ENCODE measurements around the gene MACF1. TPM values are rescaled to one million over a fixed set of nuclear protein-coding genes. Genes with fewer than 3 reads are reported as not detected.
"Not testable (repeated sequence)": the region's sequence is repeated elsewhere in the genome, so short reads cannot be mapped to it uniquely, and the experiment has no call there.

The MACF1 gene
- total and polyA plus RNA-seq, 7 donors, result 38.9 to 162 (median 71.4) TPM

- Histone ChIP-seq H3K4me3 (no peak overlapping the region), H3K4me1 (no peaks in the 10 kb centered on the region), H3K36me3 (ENCODE audit: insufficient read depth in 1 of 2, low read depth in 1 of 2) (peaks cover 29 to 100% of the 10 kb centered on the region in 2 donors), H3K27me3 (ENCODE audit: insufficient read depth in 3 of 3, low read length in 2 of 3) (no peaks in the 10 kb centered on the region), H3K9me3 (no peaks in the 10 kb centered on the region), H3K27ac (no peak overlapping the region)
- no peak for TF ChIP-seq CTCF (IDR thresholded peaks at IDR 0.05)
- DNase-seq (no peak), ATAC-seq (no peak)
- WGBS, 3 donors, result 92 to 93% (median 93%) methylated on average over 2 of the region's 2 CpGs
- intact Hi-C loops (cut with DNase I), result no loop called here
Measured at GRCh38 chr1:39445573-39445972, 241.1 kb downstream of the MACF1 start.

- Histone ChIP-seq H3K27ac (no peak overlapping the region), H3K36me3 (ENCODE audit: insufficient read depth in 1 of 2, low read depth in 1 of 2) (peaks cover 20 to 100% of the 10 kb centered on the region in 2 donors), H3K4me3 (no peak overlapping the region), H3K4me1 (no peaks in the 10 kb centered on the region), H3K27me3 (ENCODE audit: insufficient read depth in 3 of 3, low read length in 2 of 3) (no peaks in the 10 kb centered on the region), H3K9me3 (no peaks in the 10 kb centered on the region)
- 85 to 87% (median 86%) methylated on average over 5 of the region's 5 CpGs for WGBS, 3 donors
- ATAC-seq, result no peak
- TF ChIP-seq CTCF (IDR thresholded peaks at IDR 0.05), result no peak
- intact Hi-C loops (cut with DNase I), result no loop called here
- no peak for DNase-seq
Measured at GRCh38 chr1:39446986-39447567, 242.6 kb downstream of the MACF1 start.

- not testable (repeated sequence) for H3K9me3 ChIP-seq; H3K4me3 ChIP-seq; H3K4me1 ChIP-seq; ATAC-seq; H3K27me3 ChIP-seq (ENCODE audit: insufficient read depth in 3 of 3, low read length in 2 of 3); H3K27ac ChIP-seq; DNase-seq
- 92 to 94% (median 92%) methylated on average over 4 of the region's 4 CpGs for WGBS, 3 donors
- intact Hi-C loops (cut with DNase I), result loop anchor here in 1 of 2 donors (10.0 kb wide), 1 partner anchor 85 kb away; no protein-coding TSS in a partner anchor
- H3K36me3 ChIP-seq (ENCODE audit: insufficient read depth in 1 of 2, low read depth in 1 of 2), result peaks cover 14 to 100% of the 10 kb centered on the region in 2 donors
Measured at GRCh38 chr1:39450041-39450440, 245.5 kb downstream of the MACF1 start.

- Histone ChIP-seq H3K4me1 (no peaks in the 10 kb centered on the region), H3K4me3 (no peak overlapping the region), H3K36me3 (ENCODE audit: insufficient read depth in 1 of 2, low read depth in 1 of 2) (peaks cover 17 to 100% of the 10 kb centered on the region in 2 donors), H3K27ac (no peak overlapping the region), H3K9me3 (no peaks in the 10 kb centered on the region), H3K27me3 (ENCODE audit: insufficient read depth in 3 of 3, low read length in 2 of 3) (no peaks in the 10 kb centered on the region)
- intact Hi-C loops (cut with DNase I), result loop anchor here in 1 of 2 donors (10.0 kb wide), 1 partner anchor 86 kb away; no protein-coding TSS in a partner anchor
- ATAC-seq (peak in 1 of 4 donors; percentile 40), DNase-seq (no peak)
- TF ChIP-seq CTCF (IDR thresholded peaks at IDR 0.05), result no peak
- 71 to 76% (median 72%) methylated on average over 10 of the region's 10 CpGs for WGBS, 3 donors
Measured at GRCh38 chr1:39450956-39451606, 246.6 kb downstream of the MACF1 start.

GRCh38 chr1:39452081-39452480 lies 247.6 kb downstream of the MACF1 start:
- DNase-seq, result no peak
- no peak for TF ChIP-seq CTCF (IDR thresholded peaks at IDR 0.05)
- WGBS, 3 donors, result 93 to 97% (median 94%) methylated on average over 7 of the region's 7 CpGs
- Histone ChIP-seq H3K4me1 (no peaks in the 10 kb centered on the region), H3K4me3 (no peak overlapping the region), H3K27me3 (ENCODE audit: insufficient read depth in 3 of 3, low read length in 2 of 3) (no peaks in the 10 kb centered on the region), H3K27ac (no peak overlapping the region), H3K9me3 (no peaks in the 10 kb centered on the region), H3K36me3 (ENCODE audit: insufficient read depth in 1 of 2, low read depth in 1 of 2) (peaks cover 18 to 100% of the 10 kb centered on the region in 2 donors)
- no peak for ATAC-seq
- intact Hi-C loops (cut with DNase I), result loop anchor here in 1 of 2 donors (10.0 kb wide), 1 partner anchor 87 kb away; no protein-coding TSS in a partner anchor
